ENCODE results near the gene ADGRF4. TPM values are rescaled to one million over a fixed set of nuclear protein-coding genes. Genes with fewer than 3 reads are reported as not detected.

The ADGRF4 gene
- total and polyA plus RNA-seq, 2 donors (not counting 1 experiment from before 2014, with no cell fraction given): not detected

DNA sequence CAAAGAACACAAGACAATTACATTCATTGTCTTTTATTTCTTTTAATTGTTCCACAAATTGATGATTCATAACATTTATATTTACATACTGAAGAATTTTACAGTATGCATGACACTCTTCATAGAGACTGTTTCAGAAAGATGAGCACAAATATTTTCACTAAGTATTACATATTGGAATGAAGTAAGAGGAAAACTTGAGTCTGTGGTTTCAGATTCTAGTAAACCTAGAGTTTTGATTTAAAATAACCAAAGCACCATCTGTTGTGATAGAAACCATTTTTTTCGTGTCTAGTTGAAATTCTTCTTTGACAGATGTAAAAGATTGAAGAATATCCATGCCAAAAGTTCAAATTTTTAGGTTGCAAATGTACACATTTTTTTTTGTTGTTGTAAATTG, 51.4 kb downstream of the ADGRF4 start:
- CTCF ChIA-PET: interaction anchor here (1.6 kb wide), 1 partner anchor 31 kb away, joined by 4 read pairs; no protein-coding TSS in a partner anchor
- H3K4me1 ChIP-seq (ENCODE audit: control insufficient read depth in 2 of 2, insufficient read depth in 2 of 2, low read length in 2 of 2): no peaks in the 10 kb centered on the region
- Mint-ChIP-seq H3K9me3 (ENCODE audit: insufficient read depth) (no peaks in the 10 kb centered on the region), H3K4me3 (no peak overlapping the region), H3K27ac (no peak overlapping the region), H3K27me3 (peaks cover 6% of the 10 kb centered on the region), H3K4me1 (no peaks in the 10 kb centered on the region)
- no CpG with 5 or more reads among the region's 1 CpG for WGBS (ENCODE audit: insufficient coverage)
- TF ChIP-seq, protein P1, sequence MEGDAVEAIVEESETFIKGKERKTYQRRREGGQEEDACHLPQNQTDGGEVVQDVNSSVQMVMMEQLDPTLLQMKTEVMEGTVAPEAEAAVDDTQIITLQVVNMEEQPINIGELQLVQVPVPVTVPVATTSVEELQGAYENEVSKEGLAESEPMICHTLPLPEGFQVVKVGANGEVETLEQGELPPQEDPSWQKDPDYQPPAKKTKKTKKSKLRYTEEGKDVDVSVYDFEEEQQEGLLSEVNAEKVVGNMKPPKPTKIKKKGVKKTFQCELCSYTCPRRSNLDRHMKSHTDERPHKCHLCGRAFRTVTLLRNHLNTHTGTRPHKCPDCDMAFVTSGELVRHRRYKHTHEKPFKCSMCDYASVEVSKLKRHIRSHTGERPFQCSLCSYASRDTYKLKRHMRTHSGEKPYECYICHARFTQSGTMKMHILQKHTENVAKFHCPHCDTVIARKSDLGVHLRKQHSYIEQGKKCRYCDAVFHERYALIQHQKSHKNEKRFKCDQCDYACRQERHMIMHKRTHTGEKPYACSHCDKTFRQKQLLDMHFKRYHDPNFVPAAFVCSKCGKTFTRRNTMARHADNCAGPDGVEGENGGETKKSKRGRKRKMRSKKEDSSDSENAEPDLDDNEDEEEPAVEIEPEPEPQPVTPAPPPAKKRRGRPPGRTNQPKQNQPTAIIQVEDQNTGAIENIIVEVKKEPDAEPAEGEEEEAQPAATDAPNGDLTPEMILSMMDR (IDR thresholded peaks at IDR 0.05): no peak
- POLR2A ChIA-PET: no interaction called here
- no peak for ATAC-seq (ENCODE audit: low read depth)
- no peaks in the 10 kb centered on the region for H3K9me3 ChIP-seq (ENCODE audit: control extremely low read depth in 1 of 3, control insufficient read depth in 2 of 3, insufficient read depth in 1 of 3, low read length in 2 of 3)
- H3K4me3 ChIP-seq (ENCODE audit: control extremely low read depth in 1 of 5, extremely low read depth in 1 of 5, insufficient read depth in 1 of 5, low read depth in 2 of 5, low read length in 4 of 5): no peak overlapping the region
- no peaks in the 10 kb centered on the region for H3K36me3 ChIP-seq (replicated peaks in 1 of 2; ENCODE audit: control extremely low read depth in 1 of 2, control insufficient read depth in 1 of 2, extremely low read depth in 1 of 2, insufficient read depth in 2 of 2, low read length in 1 of 2)
- H3K27me3 ChIP-seq (replicated peaks in 1 of 4; ENCODE audit: control extremely low read depth in 1 of 4, control insufficient read depth in 3 of 4, insufficient read depth in 4 of 4, low read length in 3 of 4): peaks cover 0 to 2% (median 0%) of the 10 kb centered on the region in 4 experiments
- no peaks in the 10 kb centered on the region for H3K79me2 ChIP-seq (ENCODE audit: control insufficient read depth, insufficient read depth, low read length)
- H2AFZ ChIP-seq (ENCODE audit: insufficient read depth, low read depth, low read length, poor library complexity, severe bottlenecking): no peak overlapping the region
- no peak overlapping the region for H3K27ac ChIP-seq (ENCODE audit: low read length in 2 of 2)
- no peak overlapping the region for H3K9ac ChIP-seq (ENCODE audit: low read length)
- DNase-seq: no peak
- H4K20me1 ChIP-seq (ENCODE audit: control insufficient read depth, insufficient read depth, low read length, poor library complexity, severe bottlenecking): no peaks in the 10 kb centered on the region
- intact Hi-C loops (cut with micrococcal nuclease): no loop called here
- H3K4me2 ChIP-seq (replicated peaks; ENCODE audit: low read depth, low read length, poor library complexity, severe bottlenecking): no peak overlapping the region

GRCh38 chr6:47752801-47753200, 54.4 kb downstream of the ADGRF4 start:
- DNase-seq (no peak), ATAC-seq (ENCODE audit: low read depth) (no peak)
- intact Hi-C loops (cut with micrococcal nuclease): no loop called here
- H3K4me1 ChIP-seq (ENCODE audit: control insufficient read depth in 2 of 2, insufficient read depth in 2 of 2, low read length in 2 of 2): no peaks in the 10 kb centered on the region
- Mint-ChIP-seq H3K27ac (no peak overlapping the region), H3K4me1 (no peaks in the 10 kb centered on the region), H3K27me3 (peaks cover 6% of the 10 kb centered on the region), H3K9me3 (ENCODE audit: insufficient read depth) (no peaks in the 10 kb centered on the region), H3K4me3 (no peak overlapping the region)
- no peaks in the 10 kb centered on the region for H3K9me3 ChIP-seq (ENCODE audit: control extremely low read depth in 1 of 3, control insufficient read depth in 2 of 3, insufficient read depth in 1 of 3, low read length in 2 of 3)
- H3K4me2 ChIP-seq (replicated peaks; ENCODE audit: low read depth, low read length, poor library complexity, severe bottlenecking): no peak overlapping the region
- POLR2A ChIA-PET: no interaction called here
- no peak overlapping the region for H2AFZ ChIP-seq (ENCODE audit: insufficient read depth, low read depth, low read length, poor library complexity, severe bottlenecking)
- WGBS (ENCODE audit: insufficient coverage): no CpG with 5 or more reads among the region's 1 CpG
- no peak overlapping the region for H3K4me3 ChIP-seq (ENCODE audit: control extremely low read depth in 1 of 5, extremely low read depth in 1 of 5, insufficient read depth in 1 of 5, low read depth in 2 of 5, low read length in 4 of 5)
- H3K36me3 ChIP-seq (replicated peaks in 1 of 2; ENCODE audit: control extremely low read depth in 1 of 2, control insufficient read depth in 1 of 2, extremely low read depth in 1 of 2, insufficient read depth in 2 of 2, low read length in 1 of 2): no peaks in the 10 kb centered on the region
- no peak overlapping the region for H3K9ac ChIP-seq (ENCODE audit: low read length)
- CTCF ChIA-PET: no interaction called here
- H3K27me3 ChIP-seq (replicated peaks in 1 of 4; ENCODE audit: control extremely low read depth in 1 of 4, control insufficient read depth in 3 of 4, insufficient read depth in 4 of 4, low read length in 3 of 4): peaks cover 0 to 5% (median 0%) of the 10 kb centered on the region in 4 experiments
- no peak overlapping the region for H3K27ac ChIP-seq (ENCODE audit: low read length in 2 of 2)
- H4K20me1 ChIP-seq (ENCODE audit: control insufficient read depth, insufficient read depth, low read length, poor library complexity, severe bottlenecking): no peaks in the 10 kb centered on the region
- H3K79me2 ChIP-seq (ENCODE audit: control insufficient read depth, insufficient read depth, low read length): no peaks in the 10 kb centered on the region
- TF ChIP-seq EZH2 (IDR thresholded peaks at IDR 0.05; ENCODE audit: borderline replicate concordance, insufficient read depth, low read depth, low read length, poor library complexity, severe bottlenecking): no peak
- TF ChIP-seq, protein P1 (IDR thresholded peaks at IDR 0.05): no peak
